Measurements from ENCODE around the gene CD58.

Gene CD58

DNA sequence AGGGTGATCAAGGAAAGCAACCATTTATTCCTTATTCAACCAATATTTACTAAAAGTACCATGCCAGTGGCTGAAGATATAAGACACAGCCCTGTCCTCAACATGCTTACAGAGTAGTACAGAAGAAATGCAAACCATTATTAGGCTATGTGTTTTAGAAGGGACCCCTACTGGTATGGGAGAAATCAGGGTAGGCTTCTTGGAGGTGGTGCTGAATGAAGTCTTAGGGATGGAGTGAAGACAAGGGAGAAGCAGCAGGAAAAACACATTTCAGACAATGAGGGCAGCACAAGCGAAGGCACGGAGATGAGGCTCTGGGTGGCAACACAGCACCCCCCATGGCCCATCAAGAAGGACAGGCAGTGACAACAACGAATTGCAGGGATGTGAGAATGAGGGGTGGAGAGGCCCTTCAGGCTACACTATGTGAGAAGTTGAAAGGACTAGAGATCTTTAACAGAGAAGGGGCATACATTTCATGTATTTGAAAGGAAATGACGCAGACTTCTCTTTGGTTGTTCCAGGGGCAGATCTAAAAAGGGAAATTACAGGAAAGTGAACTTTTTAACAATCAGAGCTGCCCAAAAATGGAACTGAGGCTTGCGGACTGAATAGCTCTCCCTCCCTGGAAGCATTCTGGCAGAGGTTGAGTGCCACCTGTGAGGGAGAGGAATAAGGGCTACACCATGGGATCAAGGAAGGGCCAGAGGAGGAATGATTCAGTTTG is 16.8 kb upstream of the CD58 start:
- H3K4me3 ChIP-seq (ENCODE audit: control insufficient read depth, low read depth, low read length), result no peak overlapping the region
- TF ChIP-seq, protein P1, sequence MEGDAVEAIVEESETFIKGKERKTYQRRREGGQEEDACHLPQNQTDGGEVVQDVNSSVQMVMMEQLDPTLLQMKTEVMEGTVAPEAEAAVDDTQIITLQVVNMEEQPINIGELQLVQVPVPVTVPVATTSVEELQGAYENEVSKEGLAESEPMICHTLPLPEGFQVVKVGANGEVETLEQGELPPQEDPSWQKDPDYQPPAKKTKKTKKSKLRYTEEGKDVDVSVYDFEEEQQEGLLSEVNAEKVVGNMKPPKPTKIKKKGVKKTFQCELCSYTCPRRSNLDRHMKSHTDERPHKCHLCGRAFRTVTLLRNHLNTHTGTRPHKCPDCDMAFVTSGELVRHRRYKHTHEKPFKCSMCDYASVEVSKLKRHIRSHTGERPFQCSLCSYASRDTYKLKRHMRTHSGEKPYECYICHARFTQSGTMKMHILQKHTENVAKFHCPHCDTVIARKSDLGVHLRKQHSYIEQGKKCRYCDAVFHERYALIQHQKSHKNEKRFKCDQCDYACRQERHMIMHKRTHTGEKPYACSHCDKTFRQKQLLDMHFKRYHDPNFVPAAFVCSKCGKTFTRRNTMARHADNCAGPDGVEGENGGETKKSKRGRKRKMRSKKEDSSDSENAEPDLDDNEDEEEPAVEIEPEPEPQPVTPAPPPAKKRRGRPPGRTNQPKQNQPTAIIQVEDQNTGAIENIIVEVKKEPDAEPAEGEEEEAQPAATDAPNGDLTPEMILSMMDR (conservative IDR thresholded peaks at IDR 0.05; ENCODE audit: control insufficient read depth, insufficient read depth, low read depth, low read length), result no peak
- DNase-seq (ENCODE audit: low read depth), result no peak

- TF ChIP-seq, protein P1 (conservative IDR thresholded peaks at IDR 0.05; ENCODE audit: control insufficient read depth, insufficient read depth, low read depth, low read length), result no peak
- no peak overlapping the region for H3K4me3 ChIP-seq (ENCODE audit: control insufficient read depth, low read depth, low read length)
- no peak for DNase-seq (ENCODE audit: low read depth)
Measured at GRCh38 chr1:116586741-116587143, 15.9 kb upstream of the CD58 start.

DNA sequence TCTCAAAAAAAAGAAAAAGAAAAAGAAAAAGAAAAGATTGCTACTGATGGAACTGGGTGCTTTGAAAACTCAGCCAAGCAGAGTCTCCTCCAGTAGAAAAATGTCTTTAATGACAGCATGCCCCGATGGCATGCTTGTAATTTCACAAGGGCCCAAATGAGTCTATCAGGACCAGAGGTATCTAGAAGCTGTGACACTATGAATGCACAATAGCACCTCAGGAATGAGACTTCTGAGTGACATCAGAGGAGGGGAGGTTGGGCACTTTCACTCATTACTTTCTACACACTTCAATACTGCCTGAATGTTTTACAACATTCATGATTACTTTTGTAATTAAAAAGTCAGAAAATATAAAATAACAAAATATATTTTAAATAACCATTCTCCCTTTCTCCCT is 15.1 kb upstream of the CD58 start:
- TF ChIP-seq, protein P1 (conservative IDR thresholded peaks at IDR 0.05; ENCODE audit: control insufficient read depth, insufficient read depth, low read depth, low read length), result no peak
- no peak overlapping the region for H3K4me3 ChIP-seq (ENCODE audit: control insufficient read depth, low read depth, low read length)
- DNase-seq (ENCODE audit: low read depth), result no peak

DNA sequence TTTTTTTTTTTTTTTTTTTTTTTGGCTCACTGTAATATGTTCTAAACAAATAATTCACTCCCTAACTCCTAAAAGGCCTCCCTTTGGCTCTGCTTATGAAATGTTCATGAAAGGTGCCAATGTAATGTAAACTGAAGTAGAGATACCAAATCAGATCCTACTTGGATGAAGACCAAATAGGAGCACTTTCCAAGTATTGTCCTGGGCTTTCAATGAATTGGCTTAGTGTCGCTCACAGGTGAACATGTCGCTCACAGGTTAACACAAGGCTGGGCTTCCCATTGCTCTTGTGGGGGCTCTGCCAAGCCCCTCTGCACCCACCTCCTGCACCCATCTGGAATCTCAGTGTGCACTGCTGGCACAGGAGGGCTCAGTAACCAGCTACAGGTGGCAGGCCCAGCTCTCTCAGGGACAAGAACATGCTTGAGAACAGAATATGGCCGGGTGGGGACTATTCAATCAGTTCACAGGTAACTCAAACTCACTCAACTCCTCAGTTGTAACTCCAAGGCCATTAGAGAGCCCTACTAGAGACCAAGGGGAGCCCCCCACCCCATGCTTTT is 10.6 kb upstream of the CD58 start:
- TF ChIP-seq, protein P1 (conservative IDR thresholded peaks at IDR 0.05; ENCODE audit: control insufficient read depth, insufficient read depth, low read depth, low read length), result no peak
- no peak for DNase-seq (ENCODE audit: low read depth)

DNA sequence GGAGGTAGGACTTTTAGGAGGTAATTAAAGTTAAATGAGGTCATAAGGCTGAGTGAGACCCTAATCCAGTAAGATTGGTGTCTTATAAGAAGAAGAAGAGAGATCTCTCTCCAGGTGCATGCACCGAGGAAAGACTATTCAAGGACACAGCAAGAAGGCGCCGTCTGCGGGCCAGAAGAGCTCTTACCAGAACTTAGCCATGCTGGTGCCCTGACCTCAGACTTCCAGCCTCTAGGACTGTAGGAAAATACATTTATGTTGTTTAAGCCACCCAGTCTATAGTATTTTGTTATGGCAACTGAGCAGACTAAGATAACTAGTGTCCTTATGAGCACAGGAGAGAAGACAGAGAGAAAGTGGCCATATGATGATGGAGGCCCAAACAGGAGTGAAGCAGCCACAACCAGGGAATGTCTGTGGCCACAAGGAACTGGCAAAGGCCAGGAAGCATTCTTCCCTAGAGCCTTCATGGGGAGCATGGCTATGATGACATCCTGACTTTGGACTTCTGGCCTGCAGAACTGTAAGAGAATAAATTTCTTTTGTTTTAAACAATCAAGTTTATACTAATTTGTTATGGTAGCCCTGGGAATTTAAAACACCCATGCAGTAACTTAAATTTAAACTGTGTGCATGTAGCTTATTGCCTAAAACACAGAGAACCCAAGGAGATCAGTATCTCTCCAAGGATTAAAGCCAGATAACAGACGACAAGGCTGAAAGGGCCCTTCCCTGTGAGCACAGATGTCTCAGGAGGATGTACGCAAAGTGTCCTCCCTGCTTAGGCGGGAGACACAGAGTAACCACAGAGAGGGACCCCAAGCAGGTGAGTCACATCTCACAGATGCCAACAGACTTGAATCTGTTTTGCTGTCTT is 9.9 kb upstream of the CD58 start:
- no peak for DNase-seq (ENCODE audit: low read depth)
- no peak overlapping the region for H3K4me3 ChIP-seq (ENCODE audit: control insufficient read depth, low read depth, low read length)
- TF ChIP-seq, protein P1 (conservative IDR thresholded peaks at IDR 0.05; ENCODE audit: control insufficient read depth, insufficient read depth, low read depth, low read length), result no peak

More for the DNA sequence above, 10.6 kb upstream of the CD58 start:
- no peak overlapping the region for H3K4me3 ChIP-seq (ENCODE audit: control insufficient read depth, low read depth, low read length)

- no peak overlapping the region for H3K4me3 ChIP-seq (ENCODE audit: control insufficient read depth, low read depth, low read length)
- DNase-seq (ENCODE audit: low read depth), result no peak
- TF ChIP-seq, protein P1 (conservative IDR thresholded peaks at IDR 0.05; ENCODE audit: control insufficient read depth, insufficient read depth, low read depth, low read length), result no peak
Measured at GRCh38 chr1:116579259-116579875, 8.5 kb upstream of the CD58 start.
